ENCODE results near the gene WDR27.

WDR27 gene

GRCh38 chr6:169561665-169562064 lies 140.2 kb downstream of the WDR27 start:
- no peak for DNase-seq (ENCODE audit: low spot score)

GRCh38 chr6:169559592-169559991 lies 142.2 kb downstream of the WDR27 start:
- no peak for DNase-seq (ENCODE audit: low spot score)

DNA sequence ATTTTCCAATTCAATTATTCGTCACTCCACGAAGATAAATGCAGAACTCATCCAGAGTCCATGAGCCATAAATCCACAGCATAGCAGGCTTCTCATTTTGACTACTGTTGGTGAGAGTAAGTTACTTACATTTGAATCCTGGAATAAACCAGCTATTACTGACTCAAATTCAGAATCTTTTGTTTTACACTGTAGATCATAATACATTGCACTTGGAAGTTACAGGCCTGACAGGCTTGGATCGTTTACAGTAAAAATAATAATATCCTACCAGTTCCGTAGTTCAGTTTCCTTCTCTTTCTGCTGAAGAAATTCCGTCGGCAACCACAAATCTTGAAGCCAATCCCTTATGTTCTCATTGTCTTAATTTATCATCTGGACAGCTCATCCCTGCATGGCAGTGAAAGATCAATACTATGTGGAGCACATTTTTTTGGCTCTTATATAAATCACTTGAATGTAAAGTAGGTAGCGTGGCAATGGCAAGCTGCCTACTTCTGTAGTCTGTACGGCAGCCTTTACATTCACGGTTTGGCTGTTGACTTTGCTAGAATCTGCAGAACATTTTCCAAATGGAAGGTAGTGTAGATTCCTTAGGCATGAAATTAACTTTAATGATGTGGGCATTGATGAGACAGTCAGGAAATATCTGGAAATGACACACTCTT lies 142.9 kb downstream of the WDR27 start:
- no peak for DNase-seq (ENCODE audit: low spot score)

GRCh38 chr6:169558378-169558773 lies 143.5 kb downstream of the WDR27 start:
- DNase-seq (ENCODE audit: low spot score) = no peak

- no peak for DNase-seq (ENCODE audit: low spot score)
Observed at GRCh38 chr6:169557887-169558286, 143.9 kb downstream of the WDR27 start.

GRCh38 chr6:169556758-169557548 lies 144.9 kb downstream of the WDR27 start:
- no peak for DNase-seq (ENCODE audit: low spot score)

- DNase-seq (ENCODE audit: low spot score) = no peak
Observed at GRCh38 chr6:169555971-169556617, 145.7 kb downstream of the WDR27 start.

DNA sequence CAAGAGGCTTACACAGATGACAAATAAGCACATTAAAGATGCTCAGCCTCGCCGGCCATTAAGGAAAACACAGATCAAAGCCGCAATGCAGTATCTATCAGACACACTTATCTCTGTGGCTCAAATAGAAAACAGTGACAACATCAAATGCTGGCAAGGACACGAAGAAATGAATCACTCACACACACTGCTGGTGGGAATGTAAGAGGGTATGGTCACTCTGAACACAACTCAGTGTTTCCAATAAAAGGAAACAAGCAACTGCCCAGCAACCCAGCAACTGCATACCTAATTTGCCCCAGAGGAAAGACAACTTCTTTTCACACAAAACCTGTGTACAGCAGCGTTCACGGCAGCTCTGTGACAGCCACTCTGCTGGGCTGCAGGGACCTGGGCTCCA lies 155.8 kb downstream of the WDR27 start:
- DNase-seq (ENCODE audit: low spot score) = no peak

- DNase-seq (ENCODE audit: low spot score) = no peak
Observed at GRCh38 chr6:169543704-169544103, 158.1 kb downstream of the WDR27 start.

DNA sequence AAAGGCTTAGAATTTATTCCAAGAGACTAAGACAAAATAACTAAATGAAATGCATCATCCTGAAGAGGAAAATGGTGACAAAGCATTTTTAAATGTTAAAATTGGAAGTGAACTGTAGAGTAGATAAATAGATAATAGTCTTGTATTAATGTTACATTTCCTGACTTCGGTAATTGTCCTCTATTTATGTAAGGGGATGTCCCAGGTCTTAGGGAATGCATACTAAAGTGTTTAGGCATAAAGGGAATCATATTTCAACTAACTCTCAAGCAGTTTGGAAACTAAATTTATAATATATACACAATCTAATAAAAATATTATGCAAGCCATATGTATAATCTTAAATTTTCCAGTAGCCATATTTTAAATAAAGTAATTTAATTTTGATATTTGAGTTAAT lies 159.3 kb downstream of the WDR27 start:
- no peak for DNase-seq (ENCODE audit: low spot score)

DNA sequence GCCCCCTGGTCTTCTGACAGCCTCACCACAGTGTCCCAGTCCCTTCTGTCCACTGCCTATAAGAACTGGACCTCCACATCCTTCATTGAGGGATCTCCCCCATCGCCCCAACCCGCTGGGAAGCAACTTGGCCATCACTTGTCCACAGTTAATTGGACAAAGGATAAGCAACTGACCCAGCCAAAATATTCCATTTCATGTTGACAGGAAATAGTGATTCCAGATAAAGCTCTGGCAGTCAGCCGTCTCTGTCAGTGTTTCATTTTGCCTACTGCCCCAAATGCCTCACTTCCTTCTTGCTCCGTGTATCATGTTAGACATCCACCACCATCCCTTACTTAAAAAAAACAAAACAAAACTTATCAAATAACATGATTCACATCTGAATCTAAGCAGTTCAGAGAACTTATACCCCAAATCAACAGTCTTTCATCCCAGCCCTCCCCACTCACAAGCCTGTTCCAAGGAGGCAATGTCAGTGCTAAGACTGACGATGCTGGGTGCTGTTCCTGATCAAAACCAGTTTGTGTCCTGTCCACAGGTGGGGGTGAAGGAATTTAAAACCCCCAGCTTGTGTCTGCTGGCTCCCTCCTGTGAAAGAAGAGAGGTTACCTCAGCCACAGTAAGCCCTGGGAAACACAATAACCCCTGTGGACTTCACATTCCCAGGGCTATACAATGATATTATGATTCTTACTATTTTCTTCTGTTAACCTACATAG lies 162.5 kb downstream of the WDR27 start:
- no peak for DNase-seq (ENCODE audit: low spot score)

GRCh38 chr6:169536446-169537170 lies 165.2 kb downstream of the WDR27 start:
- DNase-seq (ENCODE audit: low spot score) = no peak

GRCh38 chr6:169534039-169534421 lies 167.8 kb downstream of the WDR27 start:
- no peak for DNase-seq (ENCODE audit: low spot score)

DNA sequence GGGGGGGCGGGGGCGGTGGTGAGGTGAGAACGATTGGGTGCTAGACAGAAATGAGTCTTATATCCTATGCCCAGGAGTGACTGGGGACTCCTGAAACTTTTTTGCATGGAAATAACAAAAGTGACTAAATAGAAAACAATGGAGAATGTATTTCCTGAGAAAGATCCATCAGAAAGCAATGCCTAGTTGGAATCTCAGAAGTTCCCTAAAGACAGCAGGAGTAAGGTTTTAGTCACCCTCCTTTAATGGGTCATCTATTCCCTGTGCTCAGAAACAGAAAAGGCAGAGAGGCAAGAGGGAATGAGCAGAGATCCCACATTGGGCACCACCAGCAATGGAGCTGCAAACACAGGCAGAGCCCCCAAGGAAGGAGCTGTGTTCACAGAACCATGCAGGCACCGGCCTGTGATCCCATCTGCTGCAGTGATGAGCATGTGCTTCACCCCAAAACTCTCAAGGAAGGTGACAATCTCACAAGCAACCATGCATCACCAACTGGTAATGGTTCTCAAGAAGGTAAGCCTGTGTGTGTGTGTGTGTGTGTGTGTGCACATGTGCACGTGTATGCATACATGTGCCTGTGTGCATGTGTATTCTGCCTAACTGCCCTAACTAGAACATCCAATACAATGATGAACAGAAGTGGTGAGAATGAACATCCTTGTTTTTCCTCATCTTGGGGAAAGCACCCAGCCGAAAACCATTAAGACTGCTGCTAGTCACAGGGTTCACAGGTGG lies 168.4 kb downstream of the WDR27 start:
- no peak for DNase-seq (ENCODE audit: low spot score)

DNA sequence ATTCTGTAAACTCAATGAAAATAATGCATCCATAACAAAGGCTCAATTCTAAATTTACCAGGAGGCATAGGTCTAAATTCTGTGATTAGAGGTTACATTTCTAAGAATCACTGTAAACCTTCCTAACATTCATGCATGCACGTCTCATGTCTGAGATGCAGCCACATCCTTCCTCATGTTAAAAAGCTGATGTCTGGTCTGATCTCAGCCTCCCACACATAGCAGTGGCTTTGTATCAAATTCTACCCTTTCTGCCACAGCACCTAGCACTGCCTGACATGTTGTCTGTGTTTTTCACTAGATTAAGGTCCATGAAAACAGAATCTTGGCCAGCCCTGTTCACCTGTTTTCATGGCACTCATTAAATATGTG lies 171.1 kb downstream of the WDR27 start:
- DNase-seq (ENCODE audit: low spot score) = no peak

DNA sequence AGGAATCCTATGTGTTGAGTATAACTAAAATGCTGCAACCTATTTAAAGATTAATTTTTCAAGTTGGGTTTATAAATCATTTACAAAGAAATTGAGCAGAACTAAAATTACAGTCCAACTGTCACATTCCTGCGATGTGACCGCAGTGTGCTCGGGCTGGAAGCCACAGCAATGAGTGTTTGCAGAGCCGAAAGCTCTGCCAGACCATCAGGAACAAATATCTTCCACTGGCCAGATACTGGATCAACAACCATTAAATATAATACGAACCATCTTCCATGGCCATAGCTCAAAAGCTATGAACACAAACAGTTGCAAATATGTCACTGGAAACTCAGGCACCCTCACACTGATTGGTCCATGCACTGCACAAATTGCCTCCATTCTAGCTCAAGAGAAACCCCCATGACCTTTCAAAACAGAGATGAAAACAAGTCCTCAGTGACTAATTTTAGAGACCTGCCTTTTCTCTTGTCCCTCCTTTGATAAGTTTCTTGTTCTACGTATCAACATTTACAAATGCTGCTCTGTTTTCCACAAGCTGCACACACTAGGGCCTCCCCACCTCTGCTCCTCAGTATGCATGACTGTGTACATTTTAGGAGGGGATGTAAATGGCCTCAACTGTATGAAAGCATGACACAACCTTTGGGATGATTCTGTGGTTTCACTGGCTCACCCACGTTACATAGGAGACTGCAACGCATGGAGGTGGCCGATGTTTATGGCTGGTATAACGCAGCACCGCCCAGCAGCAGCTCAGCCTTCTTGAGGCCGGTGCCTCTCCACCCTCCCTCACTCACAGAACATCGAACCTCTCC lies 171.7 kb downstream of the WDR27 start:
- DNase-seq (ENCODE audit: low spot score) = no peak

DNA sequence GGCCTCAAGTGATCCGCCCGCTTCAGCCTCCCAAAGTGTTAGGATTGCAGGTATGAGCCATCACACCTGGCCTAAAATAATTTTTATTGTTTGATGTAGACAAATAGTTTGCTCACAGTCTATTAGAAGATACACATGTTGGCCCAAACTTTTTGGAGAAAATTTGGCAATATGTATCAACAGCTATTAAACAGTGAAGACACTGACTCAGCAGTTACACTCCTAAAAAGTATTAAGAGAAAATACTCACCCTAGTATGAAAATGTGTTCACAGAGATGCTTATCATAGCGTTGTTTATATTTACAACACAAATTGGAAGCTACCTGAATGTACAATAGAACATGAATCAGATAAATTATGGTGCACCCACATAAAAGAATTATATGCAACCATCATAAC lies 173.1 kb downstream of the WDR27 start:
- DNase-seq (ENCODE audit: low spot score) = no peak

GRCh38 chr6:169527306-169527705 lies 174.5 kb downstream of the WDR27 start:
- no peak for DNase-seq (ENCODE audit: low spot score)

GRCh38 chr6:169521825-169522224 lies 180.0 kb downstream of the WDR27 start:
- DNase-seq (ENCODE audit: low spot score) = no peak

DNA sequence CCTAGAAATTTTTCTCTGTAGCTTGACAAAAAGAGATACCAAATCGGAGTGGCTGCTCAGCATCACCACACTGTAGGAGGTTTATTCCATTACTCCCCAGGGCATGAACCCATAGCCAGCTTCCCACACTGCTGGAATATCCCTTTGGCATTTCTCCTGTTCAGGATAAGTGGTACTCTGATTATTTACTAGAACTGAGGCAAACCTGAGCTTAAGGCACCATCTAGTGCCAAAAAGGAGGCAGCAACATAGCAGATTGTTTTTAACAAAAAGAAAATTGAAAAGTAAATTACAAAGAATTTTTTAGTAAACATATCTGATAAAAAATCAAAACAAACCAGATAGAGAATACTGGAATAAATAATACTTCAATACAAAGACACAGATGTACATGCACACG lies 181.7 kb downstream of the WDR27 start:
- DNase-seq (ENCODE audit: low spot score) = no peak

Data from iPS-NIHi11 (cell line).